CD4-positive, alpha-beta T cell treated with Interferon gamma for 1 hour (primary cell): ENCODE measurements around the gene USP7.
"Not testable (repeated sequence)": the region's sequence is repeated elsewhere in the genome, so short reads cannot be mapped to it uniquely, and the experiment has no call there.

Experiments used
- DNase-seq: peaks from one replicate; pipeline ENCODE4 v3.0.0-alpha.2; 2020

Gene USP7

DNA sequence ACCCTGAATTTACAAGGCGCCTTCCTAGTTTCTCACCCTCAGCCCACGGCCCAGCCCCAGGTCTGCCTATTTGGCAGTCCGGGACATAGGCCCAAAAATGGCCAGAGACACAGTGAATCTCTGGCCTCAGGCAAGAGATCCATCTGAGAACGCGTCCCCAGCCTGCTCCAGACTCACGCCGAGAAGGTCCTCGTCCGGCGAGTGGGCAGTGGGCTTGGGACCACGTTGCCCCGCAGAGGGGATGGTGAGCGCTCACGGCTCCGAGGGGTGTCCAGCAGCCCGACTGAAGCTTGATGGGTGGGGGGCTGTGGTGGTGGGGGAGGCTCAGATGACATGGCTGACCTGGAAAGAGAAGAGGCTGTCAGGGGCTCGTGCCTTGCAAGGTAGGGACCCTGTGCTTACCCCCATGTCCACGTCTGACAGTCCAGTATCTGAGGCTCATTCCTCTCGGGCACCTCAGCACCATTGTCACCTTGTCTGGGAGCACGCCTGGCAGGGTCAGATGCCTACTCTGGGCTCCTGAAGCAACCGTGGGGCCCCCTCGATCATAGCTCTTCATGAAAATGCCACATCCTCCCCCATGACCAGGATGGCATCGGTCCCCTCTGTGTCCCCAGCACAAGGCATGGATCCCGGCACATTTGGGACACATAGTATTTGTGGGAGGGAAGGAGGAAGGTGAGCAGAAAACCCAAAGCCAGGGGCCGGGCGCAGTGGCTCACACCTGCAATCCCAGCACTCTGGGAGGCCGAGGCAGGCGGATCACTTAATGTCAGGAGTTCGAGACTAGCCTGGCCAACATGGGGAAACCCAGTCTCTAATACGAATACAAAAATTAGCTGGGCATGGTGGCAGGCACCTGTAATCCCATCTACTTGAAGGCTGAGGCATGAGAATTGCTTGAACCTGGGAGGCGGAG, 104.5 kb downstream of the USP7 start:
- no peak for DNase-seq

DNA sequence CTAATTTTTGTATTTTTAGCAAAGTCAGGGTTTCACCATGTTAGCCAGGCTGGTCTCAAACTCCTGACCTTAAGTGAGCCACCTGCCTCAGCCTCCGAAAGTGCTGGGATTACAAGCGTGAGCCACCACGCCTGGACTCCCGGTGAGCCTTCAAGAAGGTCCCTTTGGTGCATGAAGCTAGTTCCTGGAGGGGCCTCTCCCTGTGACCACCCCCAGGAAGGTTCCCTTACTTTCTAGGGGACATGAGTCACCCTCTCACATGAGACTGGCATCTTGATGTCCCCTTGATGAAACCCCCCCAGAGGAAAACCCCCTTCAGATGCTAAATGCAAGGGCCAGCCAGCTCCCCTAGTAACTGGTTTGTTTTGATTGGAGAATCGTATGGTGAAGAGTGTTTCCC, 107.7 kb downstream of the USP7 start:
- no peak for DNase-seq

DNA sequence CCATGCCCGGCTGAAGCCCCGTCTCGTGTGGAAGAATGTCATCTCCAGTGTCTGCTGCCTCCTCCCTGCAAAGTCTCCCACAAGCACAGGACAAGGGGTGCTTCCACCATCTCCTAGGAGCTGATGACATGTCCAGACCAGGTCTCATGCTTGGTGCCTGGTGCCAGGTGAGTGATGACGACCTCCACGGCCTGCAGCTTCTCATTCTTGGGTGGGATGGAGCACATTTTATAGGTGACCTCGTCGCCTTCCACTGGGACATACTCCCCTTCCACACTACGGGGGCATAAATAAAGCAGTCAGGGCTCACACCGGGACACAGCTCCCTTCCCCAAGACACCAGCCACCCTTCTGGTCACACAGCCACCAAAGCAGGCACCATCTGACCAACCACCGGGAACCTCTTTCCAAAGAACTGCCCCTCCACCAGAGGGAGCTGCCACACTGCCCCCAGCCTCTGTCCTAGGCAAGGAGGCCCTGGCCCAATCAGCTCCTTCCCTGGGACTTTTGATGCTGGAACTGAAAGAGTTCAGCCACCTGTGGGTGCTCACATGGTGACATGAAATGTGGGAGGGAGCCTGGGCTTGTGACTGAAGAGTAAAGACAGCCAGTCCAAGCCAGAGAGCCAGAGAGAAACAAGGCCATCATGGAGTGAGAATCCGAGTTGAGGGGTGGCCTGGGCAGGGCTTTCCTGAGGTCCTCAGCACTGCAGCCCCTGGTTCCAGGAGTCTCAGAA, 108.5 kb downstream of the USP7 start:
- DNase-seq: no peak

DNA sequence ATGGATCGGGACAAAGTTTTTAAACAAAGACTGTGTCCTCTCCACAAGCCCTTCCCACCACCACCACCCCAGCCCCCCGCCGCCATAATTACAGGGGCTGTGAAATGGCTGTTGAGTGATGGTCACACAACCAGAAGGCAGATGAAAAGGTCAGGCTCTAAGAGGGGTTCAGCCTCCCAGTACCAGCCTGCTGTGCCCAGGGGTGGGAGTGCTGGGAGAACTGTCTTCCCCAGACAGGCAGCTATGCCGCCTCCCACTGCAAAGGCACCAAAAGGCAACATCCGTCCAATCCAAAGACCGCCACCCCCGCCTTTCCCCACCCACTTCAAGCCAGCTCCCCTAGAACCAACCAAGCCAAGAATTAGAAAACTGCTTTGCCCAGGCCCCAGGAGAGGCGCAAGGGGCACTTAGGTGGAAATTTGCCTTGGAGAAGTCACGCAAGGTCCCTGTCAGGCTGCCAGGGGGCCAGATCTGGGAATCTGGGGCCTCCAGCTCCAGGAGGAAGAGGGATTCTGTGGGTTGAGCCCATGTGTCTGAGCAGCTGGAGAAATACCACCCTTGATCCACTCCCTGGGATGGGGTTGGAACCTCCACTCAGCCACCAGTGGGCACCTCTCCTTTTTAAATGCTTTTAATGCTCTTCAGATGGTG, 109.3 kb downstream of the USP7 start:
- no peak for DNase-seq

DNA sequence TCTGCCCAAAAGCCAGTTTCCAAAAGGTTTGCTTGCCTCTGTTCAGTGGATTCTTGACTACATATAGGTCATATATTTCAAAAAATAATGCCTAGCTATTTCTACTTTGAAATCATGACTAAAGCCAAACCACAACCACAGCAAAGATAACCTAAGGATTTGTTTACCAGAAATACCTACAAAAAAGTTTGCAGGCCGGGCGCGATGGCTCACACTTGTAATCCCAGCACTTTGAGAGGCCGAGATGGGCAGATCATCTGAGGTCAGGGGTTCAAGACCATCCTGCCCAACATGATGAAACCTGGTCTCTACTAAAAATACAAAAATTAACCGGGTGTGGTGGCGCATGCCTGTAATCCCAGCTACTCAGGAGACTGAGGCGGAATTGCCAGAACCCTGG, 110.1 kb downstream of the USP7 start:
- no peak for DNase-seq

DNA sequence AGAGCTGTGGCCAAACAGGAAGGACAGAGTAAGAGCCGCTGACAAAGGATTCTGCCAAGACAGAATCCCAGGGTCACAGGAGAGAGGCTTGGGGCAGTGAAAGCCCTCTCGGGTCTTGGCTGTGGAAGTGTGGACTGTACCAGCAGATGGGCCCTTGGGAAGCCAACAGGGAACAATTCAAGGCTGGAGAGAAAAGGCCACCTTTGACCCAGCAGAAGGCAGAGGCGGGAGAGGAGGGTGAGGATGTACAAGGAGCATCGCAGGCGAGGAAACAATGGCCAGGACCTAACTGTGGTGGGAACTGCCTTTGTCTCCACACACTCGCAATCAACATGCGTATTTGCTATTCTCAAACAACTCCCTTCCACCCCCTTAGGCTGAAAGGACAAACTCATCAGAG, 110.6 kb downstream of the USP7 start:
- DNase-seq: no peak

DNA sequence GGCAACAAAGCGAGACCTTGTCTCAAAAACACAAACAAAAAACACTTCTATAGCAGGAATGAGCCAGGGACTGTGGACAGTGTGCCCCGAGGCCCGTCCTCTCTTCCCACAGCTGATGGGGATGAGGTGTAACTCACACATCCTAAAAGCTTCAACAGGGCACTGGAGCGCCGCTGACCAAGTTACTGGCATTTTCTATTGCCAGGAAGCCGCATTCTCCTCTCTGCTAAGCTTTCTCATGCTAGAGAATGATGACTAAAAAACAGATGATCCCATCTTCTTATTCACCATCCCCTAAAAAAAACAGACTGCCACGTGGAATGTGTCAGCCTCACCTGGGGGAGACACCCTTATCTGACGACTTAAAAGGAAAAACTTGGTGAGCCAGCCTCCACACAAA, 111.2 kb downstream of the USP7 start:
- DNase-seq: no peak

DNA sequence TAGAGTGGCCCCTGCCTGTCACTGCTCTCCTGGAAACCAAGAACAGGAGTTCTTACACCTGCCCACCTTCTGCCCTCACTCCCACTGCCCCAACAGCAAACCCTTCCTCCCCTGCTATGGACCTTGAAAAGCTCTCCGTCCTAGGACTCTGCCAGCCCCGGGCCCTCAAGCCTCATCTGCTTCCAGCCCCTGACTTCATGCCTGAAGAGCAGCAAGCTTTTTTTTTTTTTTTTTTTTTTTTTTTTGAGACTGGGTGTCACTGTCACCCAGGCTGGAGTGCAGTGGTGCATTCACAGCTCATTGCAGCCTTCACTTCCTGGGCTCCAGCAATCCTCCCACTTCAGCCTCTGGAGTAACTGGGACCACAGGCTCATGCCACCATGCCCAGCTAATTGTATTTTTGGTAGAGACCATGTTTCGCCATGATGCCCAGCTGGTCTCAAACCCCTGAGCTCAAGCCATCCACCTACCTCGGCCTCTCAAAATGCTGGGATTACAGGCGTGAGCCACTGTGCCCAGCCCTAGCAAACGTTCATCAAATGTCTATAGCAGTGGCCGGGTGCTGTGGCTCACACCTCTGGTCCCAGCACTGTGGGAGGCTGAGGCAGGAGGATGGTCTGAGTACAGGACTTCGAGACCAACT, 111.8 kb downstream of the USP7 start:
- DNase-seq: no peak

DNA sequence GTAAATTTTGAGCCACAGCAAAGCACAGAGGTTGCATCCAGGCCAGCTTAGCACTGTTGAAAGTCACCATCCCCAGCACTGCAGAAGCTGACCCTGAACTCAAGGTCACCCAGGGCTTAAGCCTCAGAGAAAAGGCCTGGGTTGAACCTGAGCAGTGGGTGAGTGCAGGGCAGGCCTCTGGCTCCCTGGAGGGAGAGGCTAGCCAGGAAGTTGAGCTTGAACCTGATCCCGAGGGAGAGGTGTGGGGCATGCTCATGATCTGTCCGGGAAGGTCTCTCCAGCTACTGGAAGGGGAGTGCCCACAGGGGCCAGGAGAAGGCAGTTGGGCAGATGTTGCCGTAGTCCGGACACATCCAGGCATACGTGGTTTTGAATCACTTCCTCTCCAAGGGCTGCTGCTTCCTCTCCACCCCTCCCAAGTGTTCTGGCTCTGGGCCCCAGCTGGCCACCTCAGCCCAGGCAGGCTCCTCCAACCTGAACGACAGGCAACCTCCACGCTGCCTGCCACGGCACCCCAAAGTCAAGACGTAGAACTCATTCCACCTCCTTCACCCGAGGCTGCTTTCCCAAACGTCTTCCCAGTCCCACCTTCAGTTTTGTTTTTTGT, 113.3 kb downstream of the USP7 start:
- DNase-seq: peak; percentile 33

DNA sequence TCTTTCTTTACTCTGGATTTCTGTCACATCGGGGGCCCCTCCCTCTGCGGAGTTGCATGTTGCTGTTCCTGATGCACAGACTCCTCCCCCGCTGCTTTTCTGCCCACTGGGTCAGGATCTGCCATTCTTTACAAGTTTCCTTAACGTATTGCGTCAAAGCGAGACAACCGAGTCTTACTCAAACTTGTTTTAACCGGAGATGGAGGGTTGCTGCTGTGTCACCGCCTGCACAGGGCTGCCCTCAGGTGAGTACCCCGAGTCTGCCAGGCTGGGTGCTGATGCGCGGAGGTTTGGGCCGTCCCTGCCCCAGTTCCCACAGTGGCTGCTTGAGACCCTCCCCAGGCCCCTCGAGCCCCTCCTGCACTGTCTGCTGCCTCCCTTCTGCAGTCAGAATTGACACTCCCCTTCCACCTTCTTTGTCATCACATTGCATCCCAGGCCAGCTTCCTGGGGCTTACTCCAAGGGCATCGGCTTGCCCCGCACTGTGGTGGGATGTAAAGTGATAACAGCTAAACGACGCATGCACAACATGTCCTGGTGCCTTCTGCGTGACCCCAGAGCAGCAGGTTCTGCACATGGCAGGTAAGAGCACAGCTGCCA, 114.2 kb downstream of the USP7 start:
- no peak for DNase-seq

DNA sequence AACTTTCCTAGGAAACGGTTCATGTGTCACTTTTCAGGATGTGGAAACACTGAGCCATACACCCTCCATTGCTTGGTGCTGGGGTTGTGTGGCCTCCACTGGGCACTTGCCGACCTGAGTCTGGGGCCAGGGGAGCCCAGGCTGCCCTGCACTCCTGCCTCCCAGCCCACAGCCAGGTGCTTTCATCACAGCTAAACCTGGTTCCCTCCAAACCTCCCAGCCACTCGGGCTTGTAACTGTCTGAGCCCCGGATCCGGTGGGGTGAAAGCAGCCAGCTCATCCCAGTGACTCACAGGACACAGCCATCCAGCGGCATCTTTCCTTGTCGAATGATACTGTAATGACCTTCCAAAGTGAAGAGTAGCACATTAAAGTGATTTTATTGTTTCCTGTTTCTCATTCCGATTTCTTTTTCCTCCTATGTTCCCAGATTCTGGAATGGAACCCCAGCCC, 114.7 kb downstream of the USP7 start:
- DNase-seq: no peak

DNA sequence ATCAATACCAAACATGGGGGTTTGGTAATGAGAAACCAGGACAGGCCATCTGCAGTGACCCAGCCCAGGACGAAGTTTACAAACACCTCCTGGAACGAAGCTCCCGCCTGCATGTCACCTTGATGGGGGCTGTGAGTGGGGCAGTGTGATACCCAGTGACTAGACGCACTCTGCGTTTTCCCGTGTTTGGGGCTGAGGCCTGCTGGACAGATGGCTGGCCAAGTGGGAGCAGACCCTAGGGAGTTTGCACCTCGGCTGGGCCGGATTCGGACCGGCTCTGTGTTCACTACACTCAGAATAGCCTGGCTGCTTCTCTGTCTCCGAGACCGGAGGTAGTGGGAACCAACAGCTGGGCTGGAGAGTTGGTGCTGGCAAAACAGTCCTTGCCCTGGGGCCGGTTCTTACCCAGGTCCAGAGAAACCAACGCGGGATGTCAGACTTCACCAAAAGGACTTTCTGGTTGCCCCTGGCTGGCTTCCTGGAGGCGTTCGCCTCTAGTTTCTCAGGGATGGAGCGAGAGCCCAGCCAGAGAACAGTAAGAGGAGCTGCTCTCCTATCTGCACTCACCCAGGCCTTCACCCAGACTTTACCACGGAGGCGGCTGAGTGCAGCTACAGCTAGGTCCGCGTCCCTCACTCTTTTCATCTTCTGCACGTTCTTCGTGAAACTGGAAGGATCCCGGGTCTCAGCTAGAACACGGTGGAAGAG, 115.3 kb downstream of the USP7 start:
- no peak for DNase-seq

DNA sequence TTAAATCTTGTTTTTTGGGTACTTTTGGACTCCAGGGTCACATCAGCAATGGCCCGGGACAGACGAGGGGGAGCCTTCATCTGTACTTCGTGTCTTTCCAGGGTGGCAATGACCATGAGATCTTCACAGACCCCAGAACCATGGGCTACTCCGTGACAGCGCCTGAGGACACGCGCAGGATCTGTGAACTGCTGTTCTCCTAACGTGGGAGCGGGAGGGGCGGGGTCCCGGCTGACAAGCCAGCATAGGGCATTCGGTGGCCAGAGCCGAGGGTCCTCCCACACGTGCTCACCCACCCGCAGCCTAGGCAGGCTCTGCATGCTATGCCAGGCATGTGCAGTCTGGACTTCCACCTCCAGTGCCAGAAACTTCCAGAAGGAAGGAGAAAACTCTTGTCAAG, 116.1 kb downstream of the USP7 start:
- DNase-seq: no peak

DNA sequence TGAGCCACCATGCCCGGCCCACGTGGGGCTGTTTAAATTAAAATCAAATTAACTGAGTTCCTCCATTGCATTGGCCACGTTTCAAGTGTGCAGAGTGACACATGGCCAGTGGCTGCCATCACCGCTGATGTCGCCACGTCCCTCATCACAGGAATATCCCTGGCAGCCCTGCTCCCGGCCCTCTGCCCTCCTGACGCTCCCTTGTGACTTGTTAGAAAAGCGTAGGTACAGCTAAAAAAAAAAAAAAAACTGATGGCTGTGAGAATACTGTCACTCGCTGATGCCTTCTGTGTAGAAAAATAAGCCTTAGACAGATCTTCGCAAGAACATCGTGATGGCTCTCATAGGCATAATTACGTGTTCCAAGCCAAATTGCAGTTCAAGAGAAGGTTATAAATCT, 116.6 kb downstream of the USP7 start:
- no peak for DNase-seq

DNA sequence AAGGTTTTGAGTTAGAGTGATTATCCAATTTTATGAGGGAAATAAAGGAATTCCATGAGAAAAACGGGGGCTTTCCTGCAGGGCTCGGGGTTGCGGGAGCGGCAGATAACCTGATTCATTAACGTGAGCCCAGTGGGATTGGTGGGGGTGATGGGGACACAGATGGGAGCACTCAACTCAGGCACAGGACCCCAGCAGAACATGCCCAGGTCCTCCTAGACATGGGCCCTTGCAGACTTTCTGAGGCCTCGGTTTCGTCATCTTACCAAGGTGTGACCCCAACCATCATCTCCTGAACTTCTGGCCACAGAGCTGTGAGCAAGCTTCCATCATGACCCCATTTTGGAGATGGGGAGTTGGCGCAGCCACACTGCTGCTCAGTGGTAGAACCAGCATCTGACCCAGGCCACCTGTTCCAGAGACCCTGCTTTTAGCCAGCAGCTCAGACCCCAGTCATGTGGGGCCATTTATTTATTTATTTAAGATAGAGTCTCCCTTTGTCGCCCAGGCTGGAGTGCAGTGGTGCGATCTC, 117.2 kb downstream of the USP7 start:
- no peak for DNase-seq

DNA sequence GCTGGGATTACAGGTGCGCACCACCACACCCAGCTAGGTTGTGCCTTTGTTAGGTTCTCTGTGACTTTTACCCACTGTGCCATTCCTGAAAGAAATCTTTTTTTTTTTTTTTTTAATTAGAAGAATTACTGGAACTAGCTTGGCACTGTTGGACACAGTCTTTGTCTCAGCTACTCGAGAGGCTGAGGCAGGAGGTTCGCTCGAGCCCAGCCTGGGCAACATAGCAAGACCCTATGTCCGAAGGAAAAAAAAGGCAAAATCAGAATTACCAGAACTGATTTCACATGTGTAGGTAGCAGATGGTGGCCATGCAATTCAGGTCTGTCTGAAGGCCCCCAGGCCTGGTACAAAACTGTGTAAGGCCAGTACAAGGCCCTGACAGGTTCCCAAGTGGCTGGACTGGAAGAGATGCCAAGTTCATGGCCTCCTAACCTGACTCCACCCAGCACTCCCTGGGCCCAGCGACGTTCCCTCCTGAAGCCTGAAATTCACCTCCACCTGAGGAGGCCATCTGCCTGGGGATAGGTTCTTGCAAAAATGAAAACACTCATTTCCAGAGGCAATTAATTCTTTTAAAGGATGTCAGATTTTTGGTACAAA, 117.9 kb downstream of the USP7 start:
- DNase-seq: no peak

DNA sequence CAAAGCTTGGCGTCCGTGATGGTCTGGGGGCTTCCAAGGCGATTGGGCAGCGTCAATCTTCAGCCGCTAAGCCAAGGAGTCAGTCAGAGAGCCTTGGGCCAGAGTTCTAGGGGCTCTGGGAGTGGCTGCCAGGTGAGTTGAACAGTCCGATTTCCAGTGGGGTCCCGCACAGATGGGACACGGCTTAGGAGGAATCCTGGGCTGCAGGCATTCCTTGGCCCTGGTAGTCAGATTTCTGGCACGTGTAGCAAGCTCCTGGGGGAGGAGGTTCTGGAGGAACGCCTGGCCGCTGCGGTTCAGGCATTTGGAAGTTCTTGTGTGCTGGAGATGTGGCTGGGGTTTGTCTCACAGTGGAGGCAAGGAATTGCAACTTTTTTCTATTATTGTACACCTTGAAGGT, 120.4 kb downstream of the USP7 start:
- DNase-seq: not testable (repeated sequence)
